ENCODE data around the gene PMVK. TPM values are rescaled to one million over a fixed set of nuclear protein-coding genes. Genes with fewer than 3 reads are reported as not detected.

Gene PMVK
- total RNA-seq, 1 experiment from 2014 or later, result 32.3 TPM

GRCh38 chr1:154896771-154897286 is 39.7 kb downstream of the PMVK start:
- Histone ChIP-seq H3K36me3 (ENCODE audit: low read depth, low read length) (no peaks in the 10 kb centered on the region), H3K27me3 (ENCODE audit: low read length) (peaks cover 5% of the 10 kb centered on the region; the same call in 1 of the 2 replicates), H3K9me2 (replicated peaks; ENCODE audit: low read length) (no peaks in the 10 kb centered on the region), H3K9me3 (ENCODE audit: low read length) (no peaks in the 10 kb centered on the region), H3K79me2 (ENCODE audit: low read length) (no peaks in the 10 kb centered on the region), H3K9ac (ENCODE audit: low read length) (no peak overlapping the region), H4K20me1 (ENCODE audit: low read length) (no peaks in the 10 kb centered on the region), H3K4me1 (ENCODE audit: insufficient read depth, low read length) (no peaks in the 10 kb centered on the region), H3K4me3 (ENCODE audit: low read length) (no peak overlapping the region), H3F3A (ENCODE audit: low read length, unreplicated experiment) (no peaks in the 10 kb centered on the region), H3K4me2 (ENCODE audit: low read length) (no peak overlapping the region), H3K27ac (ENCODE audit: low read length) (no peak overlapping the region), H2AFZ (ENCODE audit: low read length) (no peak overlapping the region)
- no peak for DNase-seq
- ChIA-PET CTCF (no interaction called here), POLR2A (ENCODE audit: unreplicated experiment) (no interaction called here)
- intact Hi-C loops (cut with micrococcal nuclease), result no loop called here
- TF ChIP-seq EZH2 (IDR thresholded peaks at IDR 0.05; ENCODE audit: low read length, unreplicated experiment) (no peak), EZH2phosphoT487 (IDR thresholded peaks at IDR 0.05; ENCODE audit: borderline replicate concordance, low read length) (no peak), CTCF (conservative IDR thresholded peaks at IDR 0.05; ENCODE audit: low read depth, low read length) (no peak)
- no peak for ATAC-seq
- no TSS peak for BruUV-seq (replicated peaks)

- Histone ChIP-seq H3K36me3 (ENCODE audit: low read depth, low read length) (no peaks in the 10 kb centered on the region), H3F3A (ENCODE audit: low read length, unreplicated experiment) (no peaks in the 10 kb centered on the region), H3K27me3 (ENCODE audit: low read length) (peaks cover 5% of the 10 kb centered on the region; the same call in 1 of the 2 replicates), H3K9me3 (ENCODE audit: low read length) (no peaks in the 10 kb centered on the region), H3K79me2 (ENCODE audit: low read length) (no peaks in the 10 kb centered on the region), H3K27ac (ENCODE audit: low read length) (no peak overlapping the region), H3K4me1 (ENCODE audit: insufficient read depth, low read length) (no peaks in the 10 kb centered on the region), H3K4me3 (ENCODE audit: low read length) (no peak overlapping the region), H3K4me2 (ENCODE audit: low read length) (no peak overlapping the region), H3K9me2 (replicated peaks; ENCODE audit: low read length) (no peaks in the 10 kb centered on the region), H4K20me1 (ENCODE audit: low read length) (no peaks in the 10 kb centered on the region), H3K9ac (ENCODE audit: low read length) (no peak overlapping the region), H2AFZ (ENCODE audit: low read length) (no peak overlapping the region)
- DNase-seq (no peak), ATAC-seq (no peak)
- intact Hi-C loops (cut with micrococcal nuclease), result no loop called here
- TF ChIP-seq EZH2 (IDR thresholded peaks at IDR 0.05; ENCODE audit: low read length, unreplicated experiment) (no peak), EZH2phosphoT487 (IDR thresholded peaks at IDR 0.05; ENCODE audit: borderline replicate concordance, low read length) (no peak), CTCF (conservative IDR thresholded peaks at IDR 0.05; ENCODE audit: low read depth, low read length) (no peak)
- CTCF ChIA-PET, result interaction anchor here (0.5 to 0.6 kb wide), 2 partner anchors 257 to 534 kb away, joined by 4 to 5 read pairs; no protein-coding TSS in a partner anchor
- POLR2A ChIA-PET (ENCODE audit: unreplicated experiment), result no interaction called here
- no TSS peak for BruUV-seq (replicated peaks)
Observed at GRCh38 chr1:154895798-154896197, 40.7 kb downstream of the PMVK start.

- Histone ChIP-seq H3F3A (ENCODE audit: low read length, unreplicated experiment) (no peaks in the 10 kb centered on the region), H3K36me3 (ENCODE audit: low read depth, low read length) (no peaks in the 10 kb centered on the region), H3K4me3 (ENCODE audit: low read length) (no peak overlapping the region), H3K9me2 (replicated peaks; ENCODE audit: low read length) (no peaks in the 10 kb centered on the region), H3K79me2 (ENCODE audit: low read length) (no peaks in the 10 kb centered on the region), H3K4me2 (ENCODE audit: low read length) (no peak overlapping the region), H3K27ac (ENCODE audit: low read length) (no peak overlapping the region), H3K9ac (ENCODE audit: low read length) (no peak overlapping the region), H4K20me1 (ENCODE audit: low read length) (no peaks in the 10 kb centered on the region), H3K4me1 (ENCODE audit: insufficient read depth, low read length) (no peaks in the 10 kb centered on the region), H2AFZ (ENCODE audit: low read length) (no peak overlapping the region), H3K27me3 (ENCODE audit: low read length) (peaks cover 14% of the 10 kb centered on the region; the same call in 1 of the 2 replicates), H3K9me3 (ENCODE audit: low read length) (no peaks in the 10 kb centered on the region)
- no peak for TF ChIP-seq EZH2phosphoT487 (IDR thresholded peaks at IDR 0.05; ENCODE audit: borderline replicate concordance, low read length)
- no peak for TF ChIP-seq CTCF (conservative IDR thresholded peaks at IDR 0.05; ENCODE audit: low read depth, low read length)
- no peak for TF ChIP-seq EZH2 (IDR thresholded peaks at IDR 0.05; ENCODE audit: low read length, unreplicated experiment)
- ChIA-PET CTCF (no interaction called here), POLR2A (ENCODE audit: unreplicated experiment) (no interaction called here)
- no peak for ATAC-seq
- no peak for DNase-seq
- intact Hi-C loops (cut with micrococcal nuclease), result no loop called here
- BruUV-seq (replicated peaks), result no TSS peak
Observed at GRCh38 chr1:154891452-154891851, 45.1 kb downstream of the PMVK start.
